NB4 (cell line): ENCODE measurements around the gene PDCD5.

ENCODE experiments used
- CTCF ChIP-seq: IDR thresholded peaks from one replicate; pipeline ENCODE4 v1.5.1; 2012; ENCODE audit warnings: low read depth, low read length
- POLR2A ChIP-seq: IDR thresholded peaks from 2 replicates; pipeline ENCODE4 v1.6.1; 2011; ENCODE audit warnings: mild to moderate bottlenecking; ENCODE audit not compliant: insufficient read length; ENCODE audit errors: extremely low read depth

- TF ChIP-seq CTCF (no peak), POLR2A (no peak)
Observed at GRCh38 chr19:32537580-32537979, 43.4 kb upstream of the PDCD5 start.
